Nucleus accumbens (tissue), 56 donors: ENCODE data around the gene CYB5RL.
A peak's percentile ranks its signal among the peaks of the same experiment; 100 is the strongest.
"Not testable (repeated sequence)": the region's sequence is repeated elsewhere in the genome, so short reads cannot be mapped to it uniquely, and the experiment has no call there.

Source experiments
- DNase-seq, 56 donors: peaks; one replicate each; lab custom pipeline; 2025; lab: John Stamatoyannopoulos, UW

CYB5RL gene

DNA sequence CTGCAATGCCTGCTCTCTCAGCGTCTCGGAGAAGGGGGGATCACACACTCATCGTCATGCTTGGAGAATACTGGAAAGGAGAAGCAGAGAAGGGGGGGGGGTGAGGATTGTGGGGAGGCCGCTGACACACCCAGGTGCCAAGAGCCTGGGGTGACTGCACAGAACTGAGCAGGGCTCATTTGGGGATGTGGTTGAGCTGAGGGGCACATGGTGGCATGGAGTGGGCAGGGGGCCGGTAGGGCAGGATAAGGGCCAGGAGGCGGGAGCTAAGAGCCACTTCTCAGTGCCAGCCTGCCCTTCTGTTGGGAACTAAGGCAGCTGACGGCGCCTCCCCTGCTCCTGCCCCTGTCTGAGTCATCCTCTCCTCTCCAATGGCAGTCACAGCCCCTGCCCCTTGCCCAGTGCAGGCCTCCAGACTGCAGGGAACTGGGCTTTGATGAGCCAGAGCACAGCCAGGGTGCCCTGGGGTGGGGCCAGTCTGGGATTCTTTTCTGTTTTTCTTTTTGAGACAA is 27.3 kb upstream of the CYB5RL start:
- peak in 19 of 56 donors; percentile 6 to 63 (median 23) for DNase-seq

- no peak for DNase-seq
Observed at GRCh38 chr1:54225986-54226559, 26.2 kb upstream of the CYB5RL start.

GRCh38 chr1:54225378-54225777 is 25.5 kb upstream of the CYB5RL start:
- no peak for DNase-seq

DNA sequence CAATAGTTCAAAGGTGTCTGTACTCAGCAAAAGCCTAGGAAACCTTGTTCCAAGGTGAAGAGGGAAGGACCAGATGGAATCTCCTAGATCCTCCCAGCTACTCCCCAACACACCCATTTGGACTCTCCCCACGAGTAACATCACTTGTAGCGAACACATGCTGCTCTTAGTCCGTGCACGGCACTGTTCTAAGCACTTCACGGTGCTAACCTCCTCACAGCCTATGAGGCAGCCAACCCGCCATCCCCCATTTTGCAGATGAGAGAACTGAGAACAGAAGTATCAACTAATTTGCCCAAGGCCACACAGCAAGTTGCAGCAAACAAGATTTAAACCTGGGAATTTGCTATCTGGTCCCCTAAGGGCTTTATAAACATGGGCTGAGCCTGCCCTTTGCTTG is 24.4 kb upstream of the CYB5RL start:
- DNase-seq: no peak

- DNase-seq: no peak
Observed at GRCh38 chr1:54223441-54224202, 23.8 kb upstream of the CYB5RL start.

- no peak for DNase-seq
Observed at GRCh38 chr1:54222711-54223110, 22.9 kb upstream of the CYB5RL start.

DNA sequence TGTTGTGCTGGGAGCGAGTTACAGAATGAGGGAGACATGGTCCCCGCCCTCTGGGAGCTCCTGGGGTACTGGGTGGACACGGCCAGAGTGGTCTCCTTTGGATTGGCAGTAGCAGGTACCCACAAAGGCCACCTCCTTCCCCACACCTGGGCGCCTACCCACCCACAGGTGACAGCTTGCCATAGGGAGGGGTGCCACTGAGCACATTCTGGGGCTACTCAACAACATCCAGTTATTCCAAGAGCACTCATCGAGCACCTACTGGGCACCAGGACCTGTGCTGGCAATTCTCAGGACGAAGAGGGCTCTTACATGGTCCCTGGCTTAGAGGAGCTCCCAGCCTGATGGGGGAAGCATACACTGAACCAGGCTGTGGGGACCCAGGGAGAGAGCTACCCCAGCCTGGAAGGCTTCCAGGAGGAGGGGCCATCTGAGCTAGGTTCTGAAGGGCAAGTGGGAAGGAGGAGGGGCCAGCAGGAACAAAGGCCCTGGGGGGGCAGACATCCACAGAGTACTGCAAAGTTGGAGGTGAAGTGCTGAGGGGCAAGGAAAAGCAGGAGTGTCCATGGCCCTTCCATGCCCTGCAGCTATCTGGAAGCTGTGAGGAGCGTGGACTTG is 22.1 kb upstream of the CYB5RL start:
- no peak for DNase-seq

DNA sequence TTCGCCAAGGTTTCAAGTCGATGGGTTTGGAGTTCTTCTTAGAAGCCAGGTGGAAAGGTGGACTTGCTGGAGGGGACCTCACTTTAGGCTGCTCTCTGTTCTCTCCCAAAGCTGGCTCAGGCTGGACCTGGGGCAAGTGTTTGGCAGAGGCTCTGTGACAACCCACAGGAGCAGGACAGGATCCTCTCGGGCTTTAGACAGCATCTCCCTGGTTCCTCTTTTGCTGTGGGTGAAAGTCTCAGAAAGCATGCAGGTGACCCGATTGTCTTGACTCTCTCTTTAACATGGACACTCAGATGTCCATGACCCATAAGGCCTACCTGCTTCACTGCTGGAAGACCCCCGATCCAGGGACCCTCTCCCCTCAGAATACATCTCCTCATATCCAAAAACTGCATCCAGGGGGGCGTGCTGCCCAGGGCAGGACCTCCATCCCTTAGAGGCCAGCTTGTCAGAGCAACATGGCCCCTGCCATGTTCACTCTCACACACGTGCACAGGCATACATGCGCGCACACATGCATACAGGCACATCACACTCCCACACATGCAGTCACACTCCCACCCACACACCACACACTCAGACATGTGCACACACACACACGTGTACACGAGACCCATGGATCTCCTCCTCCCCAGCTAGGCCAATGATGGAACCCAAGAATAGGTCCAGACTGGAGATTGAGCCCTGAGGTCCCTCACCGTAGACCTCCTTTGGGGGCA is 21.4 kb upstream of the CYB5RL start:
- no peak for DNase-seq

GRCh38 chr1:54220004-54220811 is 20.4 kb upstream of the CYB5RL start:
- peak in 36 of 56 donors; percentile 7 to 68 (median 37) for DNase-seq

DNA sequence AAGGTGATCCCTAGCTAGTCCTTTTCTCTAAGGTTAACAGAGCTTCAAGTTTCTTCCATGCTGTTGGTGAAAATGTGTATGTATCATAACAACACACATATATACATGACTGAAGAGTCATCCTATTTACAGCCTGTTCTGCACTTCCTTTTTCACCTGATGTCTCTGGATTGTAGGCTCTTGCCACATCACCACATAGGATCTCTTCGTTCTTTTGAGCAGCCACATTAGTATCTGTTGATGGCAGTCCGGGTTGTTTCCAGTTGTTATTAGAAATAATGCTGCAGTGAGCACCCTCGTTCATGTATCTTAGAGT is 19.8 kb upstream of the CYB5RL start:
- no peak for DNase-seq

- DNase-seq: peak in 2 of 56 donors; percentile 9 to 21
Observed at GRCh38 chr1:54218883-54219687, 19.3 kb upstream of the CYB5RL start.

- no peak for DNase-seq
Observed at GRCh38 chr1:54215523-54215922, 15.7 kb upstream of the CYB5RL start.

DNA sequence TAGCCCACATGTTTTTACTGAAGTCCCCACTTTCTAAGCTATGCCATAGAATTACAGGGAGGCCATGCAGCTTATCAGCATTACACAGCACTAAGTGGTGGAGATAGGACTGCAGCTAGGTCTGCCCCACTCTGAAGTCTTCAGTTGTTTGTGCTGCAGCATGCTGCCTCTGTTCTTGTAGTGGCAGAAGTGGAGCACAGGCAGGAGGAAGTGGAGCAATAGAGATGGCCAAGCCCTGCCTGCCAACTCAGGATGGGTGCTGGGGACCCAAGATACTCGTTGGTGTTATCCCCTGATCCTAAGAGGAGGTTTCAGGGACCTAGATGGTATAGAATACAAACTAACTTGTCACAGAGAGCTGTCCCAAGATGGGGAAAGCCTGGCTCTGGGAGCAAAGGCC is 13.0 kb upstream of the CYB5RL start:
- DNase-seq: no peak

DNA sequence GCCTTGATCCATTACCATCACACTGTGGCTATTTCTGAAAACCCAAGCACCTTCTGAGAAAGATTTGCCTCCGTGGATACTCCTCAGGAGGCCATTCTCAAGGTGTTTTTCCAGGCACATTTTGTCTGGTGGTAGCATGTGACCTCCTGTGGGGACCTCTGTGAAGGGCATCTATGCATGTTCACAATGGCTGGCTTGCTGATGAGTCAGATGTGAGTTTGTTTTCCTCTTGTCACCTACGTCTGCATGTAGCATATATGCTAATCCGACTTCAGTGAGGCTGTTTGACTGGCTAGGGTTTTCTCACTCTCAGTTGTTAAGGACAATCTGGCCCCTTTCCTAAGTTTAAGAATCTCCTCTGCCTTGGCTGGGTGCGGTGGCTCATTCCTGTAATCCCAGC is 8.1 kb upstream of the CYB5RL start:
- not testable (repeated sequence) for DNase-seq

GRCh38 chr1:54207287-54207686 is 7.5 kb upstream of the CYB5RL start:
- no peak for DNase-seq

- no peak for DNase-seq
Observed at GRCh38 chr1:54204199-54204598, 4.4 kb upstream of the CYB5RL start.

DNA sequence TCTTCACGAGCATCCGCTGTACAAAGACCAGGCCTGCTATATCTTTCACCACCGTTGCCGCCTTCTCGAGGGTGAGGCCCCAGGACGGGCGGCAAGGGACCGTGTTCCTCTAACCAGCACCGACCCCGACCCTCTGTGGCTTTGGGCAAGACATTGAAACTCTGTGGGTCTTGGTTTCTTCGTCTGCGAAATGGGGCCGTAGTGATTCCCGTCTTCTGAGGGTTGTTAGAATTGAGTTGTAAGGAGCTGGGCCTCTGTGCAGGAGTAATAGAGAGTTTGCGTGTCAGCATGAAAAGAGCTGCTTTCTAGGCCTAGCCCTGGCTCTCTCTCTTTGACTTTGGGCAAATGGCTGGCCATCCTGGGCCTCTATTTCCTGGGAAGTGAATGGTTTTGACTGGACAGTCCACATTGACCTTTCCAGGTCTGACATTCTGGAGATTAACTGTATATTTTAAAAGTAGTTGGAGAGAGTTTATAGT is 728 bp upstream of the CYB5RL start:
- peak in 3 of 56 donors; percentile 48 to 51 (median 48) for DNase-seq

DNA sequence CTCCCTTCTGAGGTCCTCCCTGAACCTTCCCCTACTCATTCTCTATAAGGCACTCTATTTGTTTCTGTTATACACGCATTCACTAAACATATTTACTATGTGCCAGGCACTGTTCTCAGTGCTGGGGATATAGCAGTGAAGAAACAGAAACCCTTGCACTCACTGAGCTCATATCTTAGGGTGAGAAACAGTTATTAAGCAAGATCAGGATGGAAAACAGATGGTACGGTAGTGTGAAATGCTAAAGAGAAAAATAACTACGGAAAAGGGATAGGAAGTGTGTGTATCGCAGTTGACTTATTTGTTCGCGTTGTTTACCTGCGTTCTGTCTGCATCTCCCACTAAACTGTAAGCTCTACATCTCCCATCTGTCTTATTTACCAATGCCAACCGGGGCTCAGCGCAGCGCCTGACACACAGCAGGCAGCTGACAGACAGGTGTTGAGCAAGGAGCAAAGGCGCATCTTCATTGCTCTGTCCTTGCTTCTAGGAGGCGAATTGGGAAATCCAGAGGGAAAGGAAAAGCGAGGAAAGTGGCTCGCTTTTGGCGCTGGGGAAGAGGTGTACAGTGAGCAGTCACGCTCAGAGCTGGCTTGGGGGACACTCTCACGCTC is 572 bp downstream of the CYB5RL start:
- DNase-seq: peak in 10 of 56 donors; percentile 27 to 53 (median 45)

DNA sequence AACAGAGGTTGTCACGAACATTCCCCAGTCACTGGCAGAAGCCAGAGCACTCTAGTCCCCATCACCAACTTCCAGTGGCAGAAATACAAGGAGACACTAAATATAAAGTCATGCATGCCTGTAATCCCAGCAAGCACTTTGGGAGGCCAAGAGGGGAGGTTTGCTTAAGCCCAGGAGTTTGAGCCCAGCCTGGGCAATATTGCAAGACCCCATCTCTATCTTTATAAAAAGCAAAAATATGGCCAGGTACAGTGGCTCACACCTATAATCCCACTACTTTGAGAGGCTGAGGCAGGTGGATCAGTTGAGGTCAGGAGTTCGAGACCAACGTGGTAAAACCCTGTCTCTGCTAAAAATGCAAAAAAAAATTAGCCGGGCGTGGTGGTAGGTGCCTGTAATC is 6.4 kb downstream of the CYB5RL start:
- DNase-seq: no peak
